Ramos (cell line): ENCODE data around the gene EPB41L2.
"Not testable (repeated sequence)": the region's sequence is repeated elsewhere in the genome, so short reads cannot be mapped to it uniquely, and the experiment has no call there.

Experiments used
- in situ Hi-C: fragments of 300-500 bp; cut with MboI; formaldehyde crosslinking; loops from one replicate; pipeline ENCODE4 v1.14.3; 2022; ENCODE audit warnings: low sequenced_read_pairs; ENCODE audit not compliant: unreplicated experiment

Gene EPB41L2

DNA sequence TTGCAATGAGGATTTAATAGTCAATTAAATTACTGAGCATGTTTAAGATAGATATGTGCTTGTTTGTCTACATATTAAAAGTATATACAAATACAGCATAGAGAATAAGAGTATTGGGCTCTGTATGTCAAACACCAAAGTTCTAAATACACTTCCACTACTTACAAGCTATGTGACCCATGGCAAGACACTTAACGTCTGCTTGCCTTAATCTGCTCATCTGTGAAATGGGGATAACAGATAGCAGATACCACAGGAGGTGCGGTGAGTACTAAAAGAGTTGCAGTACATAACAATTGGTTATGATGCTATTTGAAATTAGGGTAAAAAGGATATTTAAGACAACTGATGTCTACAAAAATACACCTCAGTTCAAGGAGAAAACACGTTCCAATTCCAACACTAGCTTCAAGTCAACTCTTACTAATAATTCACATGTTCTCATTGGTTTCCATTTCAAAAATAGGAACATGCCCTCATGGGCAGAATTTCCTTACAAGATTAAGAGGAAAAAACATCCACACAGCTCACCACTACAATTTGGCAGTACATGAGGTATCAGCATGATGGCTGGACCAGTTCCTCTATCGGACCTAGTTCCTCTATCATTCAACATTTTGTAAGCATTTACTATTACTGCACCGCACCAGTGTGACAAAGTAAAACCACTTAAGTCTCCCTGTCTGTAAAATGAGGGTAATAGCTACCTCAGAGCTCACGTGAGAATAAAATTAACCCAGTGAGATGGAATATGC, 134.7 kb downstream of the EPB41L2 start:
- in situ Hi-C loops, result no loop called here

GRCh38 chr6:130927305-130927704, 135.7 kb downstream of the EPB41L2 start:
- in situ Hi-C loops, result no loop called here

GRCh38 chr6:130923350-130923749, 139.7 kb downstream of the EPB41L2 start:
- in situ Hi-C loops, result no loop called here

- in situ Hi-C loops, result no loop called here
These were observed 140.1 kb downstream of the EPB41L2 start for GRCh38 chr6:130922922-130923321.

DNA sequence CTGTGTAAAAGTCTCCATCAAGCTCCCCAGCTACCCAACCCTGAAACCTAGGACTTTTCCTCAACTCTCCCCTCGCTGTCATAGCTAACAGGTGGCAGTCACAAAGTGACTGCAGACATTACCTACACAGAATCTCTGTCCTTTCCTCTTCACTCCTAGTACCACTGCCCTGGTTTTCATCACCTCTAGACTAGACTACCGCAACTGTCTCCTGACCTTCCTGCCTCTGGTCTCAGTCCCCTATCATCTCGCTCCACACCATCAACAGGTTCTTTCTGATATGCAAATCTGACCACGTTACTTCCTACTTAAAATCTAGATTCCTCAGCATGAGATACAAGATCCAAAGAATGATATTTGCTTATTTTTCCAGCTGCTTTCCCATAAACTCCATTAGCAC, 142.1 kb downstream of the EPB41L2 start:
- in situ Hi-C loops, result no loop called here

- in situ Hi-C loops, result no loop called here
These were observed 144.9 kb downstream of the EPB41L2 start for GRCh38 chr6:130918171-130918570.

- in situ Hi-C loops, result not testable (repeated sequence)
These were observed 147.4 kb downstream of the EPB41L2 start for GRCh38 chr6:130915606-130916005.

DNA sequence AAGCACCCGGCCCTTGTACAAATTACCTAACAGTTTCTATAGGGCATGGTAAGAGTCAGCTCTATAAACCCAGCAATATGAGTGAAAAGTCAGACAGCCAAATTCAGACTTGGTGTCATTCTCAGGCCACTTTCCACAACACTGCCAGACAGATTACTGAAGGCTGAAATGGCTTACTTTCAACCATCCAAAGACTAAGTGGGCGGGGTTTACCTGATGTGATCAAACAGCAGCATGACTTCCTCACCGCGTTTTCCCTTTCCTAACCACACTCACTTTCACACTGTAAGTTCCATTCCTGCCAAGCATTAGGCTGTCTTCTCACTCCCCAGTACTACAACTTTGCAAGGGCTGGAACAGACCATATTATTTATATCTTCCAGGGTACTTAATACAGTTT, 149.9 kb downstream of the EPB41L2 start:
- in situ Hi-C loops, result no loop called here

DNA sequence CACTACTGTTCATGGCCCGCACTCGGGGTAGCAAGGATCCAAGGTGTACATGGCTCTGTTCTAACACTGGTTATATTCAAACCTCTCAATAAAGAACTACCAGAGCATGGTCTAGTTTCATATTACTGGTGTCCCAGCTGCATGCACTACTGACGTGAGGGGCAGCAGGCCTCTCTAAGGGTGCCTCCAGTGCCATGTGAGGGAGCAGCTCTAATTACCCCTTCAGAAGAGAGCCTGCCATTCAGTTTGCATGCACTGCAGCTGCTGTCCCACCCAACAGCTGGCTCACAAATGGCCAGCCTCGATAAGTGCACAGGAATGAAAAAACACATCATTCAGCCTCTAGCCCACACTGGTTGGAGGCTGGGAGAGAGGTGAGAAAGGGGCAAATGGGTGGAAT, 150.6 kb downstream of the EPB41L2 start:
- in situ Hi-C loops, result no loop called here

- in situ Hi-C loops, result no loop called here
These were observed 154.1 kb downstream of the EPB41L2 start for GRCh38 chr6:130908958-130909357.

GRCh38 chr6:130908188-130908587, 154.9 kb downstream of the EPB41L2 start:
- in situ Hi-C loops, result no loop called here

DNA sequence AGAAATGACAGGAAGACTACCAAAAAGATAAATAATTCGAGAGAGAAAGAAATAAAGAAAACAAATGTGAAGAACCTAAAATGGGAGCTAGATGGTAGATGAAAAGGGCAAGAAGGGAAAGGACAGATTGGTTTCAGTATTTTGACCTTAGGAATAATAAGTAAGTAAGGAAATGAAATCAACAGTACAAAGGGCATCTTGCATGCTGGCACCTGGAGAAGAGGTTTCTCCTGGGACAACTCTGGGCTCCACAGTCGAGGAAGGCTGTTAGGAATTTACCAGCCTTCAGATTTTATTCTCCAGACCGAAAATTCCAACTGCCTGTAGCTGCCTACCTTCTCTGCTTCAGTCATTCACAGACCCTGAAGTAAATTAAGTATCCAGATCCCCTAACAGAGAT, 155.4 kb downstream of the EPB41L2 start:
- in situ Hi-C loops, result no loop called here

GRCh38 chr6:130906736-130907381, 156.2 kb downstream of the EPB41L2 start:
- in situ Hi-C loops, result no loop called here

GRCh38 chr6:130903602-130904001, 159.4 kb downstream of the EPB41L2 start:
- in situ Hi-C loops, result no loop called here

GRCh38 chr6:130903007-130903406, 160.0 kb downstream of the EPB41L2 start:
- in situ Hi-C loops, result no loop called here

DNA sequence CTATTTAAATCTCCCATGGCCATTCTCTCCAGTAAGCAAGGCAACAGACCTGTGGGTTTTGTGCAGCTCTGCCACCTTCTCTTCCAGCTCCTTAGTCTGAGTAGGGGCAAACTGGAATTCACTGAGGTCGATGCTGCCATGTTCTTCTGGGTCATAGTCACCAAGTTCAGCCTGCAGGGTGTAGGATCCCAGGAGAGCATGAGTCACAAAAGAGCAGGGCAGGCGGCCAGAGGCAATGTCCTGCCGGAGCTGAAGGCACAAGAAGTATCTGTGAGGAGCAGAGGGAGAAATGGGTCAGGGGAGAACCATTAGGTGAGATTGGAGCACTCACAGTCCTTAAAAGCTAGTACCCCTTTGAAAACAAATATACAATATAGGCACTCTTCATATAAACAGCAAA, 162.1 kb downstream of the EPB41L2 start:
- in situ Hi-C loops, result no loop called here

DNA sequence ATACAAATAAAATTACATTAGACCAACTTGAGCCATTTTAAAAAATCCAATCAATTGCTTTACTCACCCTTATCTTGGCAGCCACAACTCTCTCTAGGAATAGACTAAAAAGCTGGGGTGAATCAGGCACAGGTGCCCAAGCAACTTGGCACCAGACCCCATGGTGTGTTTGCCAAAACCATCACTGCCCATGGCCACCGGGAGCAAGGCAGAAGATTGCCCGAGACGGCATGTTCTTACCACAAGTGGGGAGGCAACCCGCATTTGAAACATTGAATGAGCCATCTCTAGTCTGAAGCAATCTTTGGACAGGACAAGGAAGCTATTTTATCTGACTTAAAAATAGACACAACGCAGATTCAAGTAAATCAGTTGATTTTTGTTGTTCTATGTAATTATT, 166.8 kb downstream of the EPB41L2 start:
- in situ Hi-C loops, result loop anchor here (10.0 to 25.0 kb wide), 2 partner anchors 219 to 641 kb away; no protein-coding TSS in a partner anchor

GRCh38 chr6:130895516-130895915, 167.5 kb downstream of the EPB41L2 start:
- in situ Hi-C loops, result loop anchor here (10.0 to 25.0 kb wide), 2 partner anchors 219 to 642 kb away; no protein-coding TSS in a partner anchor

GRCh38 chr6:130893766-130894165, 169.3 kb downstream of the EPB41L2 start:
- in situ Hi-C loops, result loop anchor here (10.0 to 25.0 kb wide), 2 partner anchors 221 to 644 kb away; no protein-coding TSS in a partner anchor

GRCh38 chr6:130893277-130893676, 169.8 kb downstream of the EPB41L2 start:
- in situ Hi-C loops, result loop anchor here (10.0 to 25.0 kb wide), 2 partner anchors 222 to 644 kb away; no protein-coding TSS in a partner anchor

DNA sequence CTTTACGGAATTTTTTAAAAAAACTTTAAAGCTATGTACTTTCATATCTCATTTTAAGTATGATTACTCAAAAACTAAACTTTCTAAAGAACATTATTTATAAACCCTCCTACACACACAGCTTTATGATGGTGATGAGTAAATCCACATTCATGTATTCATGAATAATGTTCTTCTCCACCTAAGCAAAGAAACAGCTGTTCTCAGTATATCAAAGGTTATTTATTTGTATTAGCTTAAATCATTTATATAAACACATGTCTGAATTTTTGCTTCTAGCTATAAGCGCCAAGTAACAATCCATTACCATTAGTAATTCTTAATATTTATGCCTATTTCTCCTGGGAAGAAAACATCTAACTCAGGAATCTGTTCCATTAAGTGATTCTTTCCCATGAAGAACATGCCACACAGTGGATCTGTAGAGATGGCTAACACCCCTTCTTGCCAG, 172.5 kb downstream of the EPB41L2 start:
- in situ Hi-C loops, result loop anchor here (10.0 to 25.0 kb wide), 2 partner anchors 224 to 647 kb away; no protein-coding TSS in a partner anchor
